Measurements from ENCODE around the gene ITGA1. TPM values are rescaled to one million over a fixed set of nuclear protein-coding genes. Genes with fewer than 3 reads are reported as not detected.

Gene ITGA1
- total RNA-seq, 1 experiment from 2014 or later: 1.6 TPM

- intact Hi-C loops (cut with micrococcal nuclease; ENCODE audit: unreplicated experiment): no loop called here
- ATAC-seq: no peak
- peak overlapping the region; percentile 88 for H3K27ac ChIP-seq (ENCODE audit: low read length)
These were observed 202.8 kb downstream of the ITGA1 start for GRCh38 chr5:52990528-52990925.

GRCh38 chr5:52993367-52993766, 205.7 kb downstream of the ITGA1 start:
- no peak for DNase-seq (ENCODE audit: low read depth, low spot score)
- Histone ChIP-seq H3K9me3 (ENCODE audit: control insufficient read depth, insufficient read depth, low read depth, low read length) (no peaks in the 10 kb centered on the region), H3K4me1 (ENCODE audit: control insufficient read depth, insufficient read depth, low read length) (peaks cover 46% of the 10 kb centered on the region), H3K27me3 (ENCODE audit: control insufficient read depth, insufficient read depth, low read length) (no peaks in the 10 kb centered on the region), H3K36me3 (ENCODE audit: control insufficient read depth, insufficient read depth, low read length) (peaks cover 4% of the 10 kb centered on the region; the same call in 1 of the 2 replicates), H3K4me3 (ENCODE audit: low read depth in 2 of 2, low read length in 2 of 2) (peak overlapping the region in 1 of 2 experiments; percentile 18; a peak in 1 of 4 replicates), H3K27ac (ENCODE audit: low read length) (peak overlapping the region; percentile 10; the same call in 1 of the 2 replicates)
- BruUV-seq (replicated peaks): no TSS peak
- no peak for ATAC-seq
- no peak for TF ChIP-seq POLR2AphosphoS5 (IDR thresholded peaks at IDR 0.05; ENCODE audit: low read depth, low read length)
- TF ChIP-seq REST (IDR thresholded peaks at IDR 0.05; ENCODE audit: insufficient read depth in 1 of 2, low read depth in 2 of 2, low read length in 1 of 2): no peak
- no peak for TF ChIP-seq SIN3A (IDR thresholded peaks at IDR 0.05; ENCODE audit: borderline replicate concordance, insufficient read depth, low read depth, low read length)
- no peak for TF ChIP-seq CTCF (IDR thresholded peaks at IDR 0.05)
- TF ChIP-seq TCF7L2 (IDR thresholded peaks at IDR 0.05; ENCODE audit: low read depth, low read length): no peak
- intact Hi-C loops (cut with micrococcal nuclease; ENCODE audit: unreplicated experiment): no loop called here
- CTCF ChIA-PET: no interaction called here
- in situ Hi-C loops (cut with HindIII; ENCODE audit: low pct_unique_long_range_greater_than_20kb, low sequenced_read_pairs): no loop called here
- POLR2A ChIA-PET: no interaction called here

More at GRCh38 chr5:52990528-52990925, 202.8 kb downstream of the ITGA1 start:
- in situ Hi-C loops (cut with HindIII; ENCODE audit: low pct_unique_long_range_greater_than_20kb, low sequenced_read_pairs): no loop called here
- H3K4me1 ChIP-seq (ENCODE audit: control insufficient read depth, insufficient read depth, low read length): peaks cover 44% of the 10 kb centered on the region
- peak overlapping the region; percentile 80 to 92 for H3K4me3 ChIP-seq (ENCODE audit: low read depth in 2 of 2, low read length in 2 of 2)
- CTCF ChIA-PET: interaction anchor here (0.6 kb wide), 1 partner anchor 42 kb away, joined by 6 read pairs; no protein-coding TSS in a partner anchor
- TSS peak; percentile 79 for BruUV-seq (replicated peaks)
- no peaks in the 10 kb centered on the region for H3K9me3 ChIP-seq (ENCODE audit: control insufficient read depth, insufficient read depth, low read depth, low read length)
- H3K27me3 ChIP-seq (ENCODE audit: control insufficient read depth, insufficient read depth, low read length): no peaks in the 10 kb centered on the region
- H3K36me3 ChIP-seq (ENCODE audit: control insufficient read depth, insufficient read depth, low read length): peaks cover 4% of the 10 kb centered on the region; the same call in 1 of the 2 replicates
- DNase-seq (ENCODE audit: low read depth, low spot score): no peak
- TF ChIP-seq SIN3A (IDR thresholded peaks at IDR 0.05; ENCODE audit: borderline replicate concordance, insufficient read depth, low read depth, low read length) (no peak), REST (IDR thresholded peaks at IDR 0.05; ENCODE audit: insufficient read depth in 1 of 2, low read depth in 2 of 2, low read length in 1 of 2) (no peak), CTCF (IDR thresholded peaks at IDR 0.05) (no peak), TCF7L2 (IDR thresholded peaks at IDR 0.05; ENCODE audit: low read depth, low read length) (no peak), POLR2AphosphoS5 (IDR thresholded peaks at IDR 0.05; ENCODE audit: low read depth, low read length) (no peak)
- POLR2A ChIA-PET: interaction anchor here (0.6 kb wide), 1 partner anchor 589 kb away, joined by 7 read pairs; no protein-coding TSS in a partner anchor

All from Panc1 (cell line).